Endometrial microvascular endothelial cells (primary cell): ENCODE data around the gene SMIM12. TPM values are rescaled to one million over a fixed set of nuclear protein-coding genes. Genes with fewer than 3 reads are reported as not detected.

Experiments
- in situ Hi-C: cut with HindIII; loops from 2 replicates; pipeline ENCODE4 v1.10.0; 2017; ENCODE audit warnings: low sequenced_read_pairs, low pct_unique_long_range_greater_than_20kb; ENCODE audit errors: inconsistent ontology term
- total RNA-seq: library from RNA; depleted of rRNA; stranded (reverse); fragments of >200 nt; gene quantifications from one replicate; pipeline ENCODE4 v1.2.3, GENCODE V29; 2015; ENCODE audit errors: inconsistent ontology term

Gene SMIM12, protein sequence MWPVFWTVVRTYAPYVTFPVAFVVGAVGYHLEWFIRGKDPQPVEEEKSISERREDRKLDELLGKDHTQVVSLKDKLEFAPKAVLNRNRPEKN
- 41.6 TPM for total RNA-seq

GRCh38 chr1:34859446-34860200 is at the start of gene SMIM12:
TSS of gene SMIM12 (minus strand) at chr1:34859749. CDS start at chr1:34855977, 3,772 bp downstream.
- in situ Hi-C loops: loop anchor here (10.0 kb wide), 1 partner anchor 585 kb away; no protein-coding TSS in a partner anchor

DNA sequence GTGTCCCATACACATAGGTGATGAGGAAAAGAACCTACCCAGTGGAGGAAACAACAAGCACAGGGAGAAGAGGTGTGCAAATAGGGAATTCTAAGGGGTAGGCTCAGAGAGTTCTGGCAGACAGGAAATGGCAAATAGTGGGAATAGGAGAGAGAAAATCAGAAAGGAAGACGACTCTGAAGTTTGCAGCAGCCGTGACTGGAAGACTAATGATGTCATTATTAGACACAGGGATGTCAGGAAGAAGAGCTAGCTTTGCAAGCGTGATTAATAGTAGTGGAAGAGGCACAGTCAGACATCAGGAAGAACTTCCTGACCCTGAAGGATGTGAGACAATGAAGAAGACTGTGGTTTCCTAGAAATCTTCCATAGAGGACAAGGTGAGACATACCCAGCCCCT is 48.8 kb upstream of the SMIM12 start:
- in situ Hi-C loops: no loop called here

GRCh38 chr1:34907487-34908090 is 48.0 kb upstream of the SMIM12 start:
- in situ Hi-C loops: no loop called here

GRCh38 chr1:34906756-34907155 is 47.2 kb upstream of the SMIM12 start:
- in situ Hi-C loops: no loop called here

DNA sequence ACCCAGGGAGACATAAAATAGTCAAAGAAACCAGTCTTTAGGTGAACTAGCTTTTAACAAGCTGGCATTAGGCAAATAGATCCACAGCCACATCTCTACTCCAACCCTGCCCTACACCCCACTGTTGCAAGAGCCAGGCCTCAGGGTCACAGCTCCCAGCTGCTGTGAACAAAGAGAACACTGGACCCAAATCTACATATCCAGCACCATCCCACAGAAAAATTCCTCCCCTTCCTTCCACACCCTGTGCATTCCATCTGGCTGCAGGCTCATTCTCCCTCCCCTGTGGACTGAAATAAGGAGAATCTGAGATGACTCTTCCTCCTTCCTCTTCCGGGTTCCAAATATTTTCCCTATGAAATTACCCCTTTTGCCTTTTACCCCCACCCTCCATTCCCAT is 46.7 kb upstream of the SMIM12 start:
- in situ Hi-C loops: no loop called here

DNA sequence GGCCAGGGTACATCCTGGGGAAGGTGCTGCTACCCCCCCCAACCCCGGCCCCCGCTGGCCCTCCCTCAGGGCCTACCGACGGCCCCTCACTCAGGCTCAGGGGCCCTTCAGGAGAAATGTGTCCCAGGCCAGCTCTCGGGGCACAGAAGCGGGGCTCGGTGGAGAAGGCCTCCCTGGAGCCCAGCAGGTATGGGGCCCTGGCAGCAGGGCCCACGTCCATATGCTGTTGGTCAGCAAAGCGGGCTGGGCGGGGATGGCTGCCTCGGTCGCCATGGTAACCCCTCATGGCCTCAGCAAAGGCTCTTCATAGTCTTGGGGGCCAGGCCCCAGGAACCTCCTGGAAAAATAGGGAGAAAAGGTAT is 45.5 kb upstream of the SMIM12 start:
- in situ Hi-C loops: no loop called here

- in situ Hi-C loops: no loop called here
These were observed 44.9 kb upstream of the SMIM12 start for GRCh38 chr1:34904236-34905097.

GRCh38 chr1:34901919-34902318 is 42.4 kb upstream of the SMIM12 start:
- in situ Hi-C loops: no loop called here

- in situ Hi-C loops: no loop called here
These were observed 41.4 kb upstream of the SMIM12 start for GRCh38 chr1:34900775-34901502.

DNA sequence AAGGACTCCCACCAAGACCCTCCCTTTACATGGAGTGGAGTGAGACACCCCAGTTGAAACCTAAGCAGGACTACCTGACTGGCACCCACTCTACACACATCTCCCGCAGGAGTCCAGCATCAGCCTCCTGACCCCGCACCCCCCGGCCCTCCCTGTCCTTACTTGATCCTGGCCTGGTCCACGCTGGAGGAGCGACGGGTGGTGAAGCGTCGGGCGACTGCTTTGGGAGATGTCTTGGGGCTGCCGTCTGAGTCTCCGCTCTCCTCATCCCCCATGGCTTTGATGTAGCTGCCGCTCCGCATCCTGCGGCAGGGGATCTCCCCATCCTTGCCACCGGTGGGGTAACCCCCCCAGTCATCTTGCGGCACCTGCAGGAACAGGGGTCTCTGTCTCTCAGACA is 40.4 kb upstream of the SMIM12 start:
- in situ Hi-C loops: no loop called here

DNA sequence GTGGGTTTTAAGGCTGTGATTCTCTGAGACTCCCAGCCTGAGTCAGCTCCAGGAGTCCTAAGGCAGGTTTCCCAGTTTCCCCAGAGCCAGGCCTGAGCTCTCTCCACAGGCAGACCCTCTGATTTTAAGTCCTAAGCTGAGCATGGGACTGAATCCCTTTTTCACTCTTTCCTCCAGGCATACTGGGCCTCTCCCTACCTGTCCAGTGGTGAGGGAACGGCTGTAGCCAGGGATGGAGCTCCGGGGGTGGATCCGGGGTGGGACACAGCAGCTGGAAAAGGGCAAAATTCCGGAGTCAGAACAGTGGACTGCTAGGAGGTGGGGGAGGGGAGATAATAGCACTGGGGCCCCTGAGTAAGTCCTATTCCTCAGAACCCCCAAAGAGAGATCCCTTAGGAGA is 39.9 kb upstream of the SMIM12 start:
- in situ Hi-C loops: no loop called here

- in situ Hi-C loops: no loop called here
These were observed 38.8 kb upstream of the SMIM12 start for GRCh38 chr1:34898330-34898761.

DNA sequence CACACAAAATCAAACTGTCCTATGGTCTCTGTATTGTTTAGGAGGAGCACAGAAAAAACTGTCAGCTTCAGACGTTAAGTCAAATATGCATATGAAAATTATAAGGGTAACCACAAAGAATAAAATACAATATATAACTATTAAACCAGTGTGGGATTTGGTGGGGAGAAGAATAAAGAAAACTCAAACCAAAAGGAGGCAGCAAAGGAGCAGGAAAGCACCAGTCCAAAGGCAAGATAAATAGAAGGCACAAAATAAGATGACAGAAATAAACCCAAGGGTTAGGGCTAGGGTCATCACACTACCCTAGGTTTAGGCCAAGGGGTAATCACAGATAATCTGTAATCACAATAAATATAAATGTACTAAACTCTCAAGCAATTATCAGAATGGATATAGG is 37.1 kb upstream of the SMIM12 start:
- in situ Hi-C loops: no loop called here

GRCh38 chr1:34889705-34890104 is 30.2 kb upstream of the SMIM12 start:
- in situ Hi-C loops: no loop called here

- in situ Hi-C loops: no loop called here
These were observed 28.0 kb upstream of the SMIM12 start for GRCh38 chr1:34887593-34887992.

DNA sequence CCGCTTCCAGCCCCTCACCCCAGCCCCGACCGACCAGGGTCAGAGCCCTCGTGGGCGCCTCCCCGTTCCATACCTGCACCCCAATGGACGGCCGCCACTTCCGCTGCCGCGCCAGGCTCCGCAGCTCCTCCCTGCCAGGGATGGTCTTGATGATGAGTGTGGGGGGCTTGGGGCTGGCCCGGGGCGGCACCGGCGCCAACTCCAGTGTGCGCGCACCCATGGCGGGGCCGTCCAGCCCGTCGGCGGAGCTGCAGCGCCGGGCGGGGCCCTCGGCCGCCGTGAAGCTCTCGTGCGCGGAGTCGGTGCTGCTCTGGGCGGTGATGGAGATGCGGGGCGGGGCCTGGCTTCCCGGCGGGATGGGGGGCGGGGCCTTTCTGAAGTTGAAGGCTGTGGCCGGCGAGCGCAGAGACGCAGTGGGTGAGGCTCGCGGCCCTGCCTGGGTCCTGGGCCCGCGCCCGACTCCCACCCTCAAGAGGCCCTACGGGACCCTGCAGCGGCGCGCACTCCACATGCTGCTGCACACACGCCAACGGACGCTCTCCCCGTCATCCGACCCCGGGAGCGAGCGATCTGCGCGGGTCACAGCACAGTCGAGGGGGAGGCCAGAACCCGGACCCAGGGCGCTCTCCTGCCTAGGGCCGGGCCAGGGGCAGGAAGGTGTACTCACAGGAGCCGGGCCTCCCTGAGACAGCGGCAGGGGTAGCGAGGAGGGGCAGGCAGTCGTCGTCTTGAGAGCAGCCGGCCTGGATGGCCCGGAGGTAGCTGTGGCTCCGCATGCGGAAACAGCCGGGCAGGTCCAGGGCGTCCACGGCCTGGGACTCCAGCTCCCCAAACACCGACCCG is 26.1 kb upstream of the SMIM12 start:
- in situ Hi-C loops: no loop called here

GRCh38 chr1:34884961-34885360 is 25.4 kb upstream of the SMIM12 start:
- in situ Hi-C loops: no loop called here

- in situ Hi-C loops: no loop called here
These were observed 25.0 kb upstream of the SMIM12 start for GRCh38 chr1:34884536-34884935.
